ENCODE results near the gene ZNF234. TPM values are rescaled to one million over a fixed set of nuclear protein-coding genes. Genes with fewer than 3 reads are reported as not detected.
"Not testable (repeated sequence)": the region's sequence is repeated elsewhere in the genome, so short reads cannot be mapped to it uniquely, and the experiment has no call there.

Gene ZNF234
- total and polyA plus RNA-seq, 2 donors: 4.3 to 20.7 TPM

DNA sequence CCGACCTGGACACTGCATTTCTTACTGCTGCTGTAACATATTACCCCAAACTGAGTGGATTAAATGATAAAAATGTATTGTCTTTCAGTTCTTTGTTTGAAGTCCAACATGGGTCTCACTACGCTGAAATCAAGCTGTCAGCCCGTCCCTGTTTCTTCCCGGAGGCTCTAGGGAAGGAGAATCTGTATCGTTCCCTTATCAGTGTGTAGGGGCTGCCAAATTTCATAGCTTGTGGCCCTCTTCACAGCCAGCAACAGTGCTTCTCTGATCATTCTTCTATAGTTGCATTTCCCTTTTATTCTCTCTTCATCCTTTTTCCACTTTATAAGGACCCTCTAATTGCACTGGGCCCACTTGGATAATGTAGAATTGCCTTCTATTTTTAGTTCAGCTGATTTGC, 10.1 kb downstream of the ZNF234 start:
- WGBS: 98% methylated on average over 5 of the region's 5 CpGs
- H3K36me3 ChIP-seq (ENCODE audit: insufficient read depth): peaks cover 41% of the 10 kb centered on the region
- no peak overlapping the region for H3K4me3 ChIP-seq (ENCODE audit: low read depth, low read length)
- H3K4me1 ChIP-seq (ENCODE audit: insufficient read depth): no peaks in the 10 kb centered on the region
- no peak overlapping the region for H3K27ac ChIP-seq (ENCODE audit: low read depth)
- DNase-seq (ENCODE audit: extremely low spot score): no peak

DNA sequence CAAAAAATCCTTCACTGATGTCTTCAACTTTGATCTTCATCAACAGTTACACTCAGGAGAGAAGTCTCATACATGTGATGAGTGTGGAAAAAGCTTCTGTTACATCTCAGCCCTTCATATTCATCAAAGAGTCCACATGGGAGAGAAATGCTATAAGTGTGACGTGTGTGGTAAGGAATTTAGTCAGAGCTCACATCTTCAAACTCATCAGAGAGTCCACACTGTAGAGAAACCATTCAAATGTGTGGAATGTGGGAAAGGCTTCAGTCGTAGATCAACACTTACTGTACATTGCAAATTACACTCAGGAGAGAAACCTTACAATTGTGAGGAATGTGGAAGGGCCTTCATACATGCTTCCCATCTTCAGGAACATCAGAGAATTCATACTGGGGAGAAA, 15.1 kb downstream of the ZNF234 start:
- DNase-seq (ENCODE audit: extremely low spot score): no peak
- Histone ChIP-seq H3K36me3 (ENCODE audit: insufficient read depth) (peaks cover 30% of the 10 kb centered on the region), H3K27ac (ENCODE audit: low read depth) (no peak overlapping the region), H3K4me1 (ENCODE audit: insufficient read depth) (no peaks in the 10 kb centered on the region), H3K4me3 (ENCODE audit: low read depth, low read length) (no peak overlapping the region)
- 97% methylated on average over 2 of the region's 2 CpGs for whole genome bisulfite sequencing

- 87% methylated on average over 2 of the region's 2 CpGs for WGBS
- no peak for DNase-seq (ENCODE audit: extremely low spot score)
- H3K4me1 ChIP-seq (ENCODE audit: insufficient read depth): no peaks in the 10 kb centered on the region
- H3K4me3 ChIP-seq (ENCODE audit: low read depth, low read length): no peak overlapping the region
- no peak overlapping the region for H3K27ac ChIP-seq (ENCODE audit: low read depth)
- no peaks in the 10 kb centered on the region for H3K36me3 ChIP-seq (ENCODE audit: insufficient read depth)
These were observed 22.4 kb downstream of the ZNF234 start for GRCh38 chr19:44163789-44164188.

DNA sequence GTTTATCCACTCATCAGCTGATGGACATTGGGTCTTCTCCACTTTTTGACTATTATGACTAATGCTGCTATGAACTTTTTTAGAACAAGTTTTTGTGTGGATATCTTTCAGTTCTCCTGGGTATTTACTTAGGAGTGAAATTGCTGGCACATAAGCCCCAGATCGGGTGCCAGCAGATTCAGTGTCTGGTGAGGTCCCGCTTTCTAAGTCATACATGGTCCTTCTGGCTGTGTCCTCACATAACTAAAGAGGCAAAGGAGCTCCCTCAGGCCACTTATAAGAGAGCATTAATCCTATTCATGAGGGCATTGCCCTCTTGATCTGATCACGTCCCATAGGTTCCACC, 22.9 kb downstream of the ZNF234 start:
- Histone ChIP-seq H3K4me1 (ENCODE audit: insufficient read depth) (no peaks in the 10 kb centered on the region), H3K27ac (ENCODE audit: low read depth) (no peak overlapping the region), H3K4me3 (ENCODE audit: low read depth, low read length) (peak overlapping the region; percentile 78), H3K36me3 (ENCODE audit: insufficient read depth) (peaks cover 2% of the 10 kb centered on the region)
- WGBS: 61% methylated on average over 3 of the region's 3 CpGs
- no peak for DNase-seq (ENCODE audit: extremely low spot score)

GRCh38 chr19:44164673-44165512, 23.5 kb downstream of the ZNF234 start, which contains the start of gene ZNF226:
Gene ZNF226 (plus strand): TSS chr19:44165100. CDS start chr19:44170081, 4,981 bp downstream.
- Histone ChIP-seq H3K4me3 (ENCODE audit: low read depth, low read length) (peak within 1 kb of the TSS; percentile 78), H3K27ac (ENCODE audit: low read depth) (peak within 1 kb of the TSS; percentile 66), H3K36me3 (ENCODE audit: insufficient read depth) (peaks cover 6% of the 10 kb centered on the region), H3K4me1 (ENCODE audit: insufficient read depth) (no peaks in the 10 kb centered on the region)
- WGBS: under 1% methylated on average over 32 of the region's 32 CpGs
- DNase-seq (ENCODE audit: extremely low spot score): peak; percentile 98

GRCh38 chr19:44170660-44171059, 29.3 kb downstream of the ZNF234 start:
- H3K4me3 ChIP-seq (ENCODE audit: low read depth, low read length); DNase-seq (ENCODE audit: extremely low spot score); H3K4me1 ChIP-seq (ENCODE audit: insufficient read depth); H3K27ac ChIP-seq (ENCODE audit: low read depth): not testable (repeated sequence)
- H3K36me3 ChIP-seq (ENCODE audit: insufficient read depth): peaks cover 27% of the 10 kb centered on the region
- WGBS: 98% methylated on average over 6 of the region's 6 CpGs

GRCh38 chr19:44176590-44176989, 35.2 kb downstream of the ZNF234 start:
- no peak overlapping the region for H3K4me3 ChIP-seq (ENCODE audit: low read depth, low read length)

DNA sequence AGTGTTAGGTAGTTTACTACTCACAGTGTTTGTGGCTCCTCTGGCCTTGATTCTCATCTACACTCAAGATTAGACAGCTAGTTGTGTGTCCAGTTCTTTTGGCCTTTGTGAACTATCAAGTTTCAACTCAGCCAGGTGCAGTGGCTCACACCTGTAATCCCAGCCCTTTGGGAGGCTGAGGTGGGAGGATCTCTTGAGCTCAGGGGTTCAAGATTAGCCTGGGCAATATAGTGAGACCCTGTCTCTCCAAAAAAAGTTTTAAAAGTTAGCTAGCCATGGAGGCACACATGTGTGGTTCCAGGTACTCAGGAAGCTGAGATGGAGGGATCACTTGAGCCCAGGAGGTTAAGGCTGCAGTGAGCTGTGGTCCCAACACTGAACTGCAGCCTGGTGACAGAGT, 39.6 kb downstream of the ZNF234 start:
- Histone ChIP-seq H3K4me3 (ENCODE audit: low read depth, low read length) (no peak overlapping the region), H3K27ac (ENCODE audit: low read depth) (no peak overlapping the region), H3K36me3 (ENCODE audit: insufficient read depth) (peaks cover 3% of the 10 kb centered on the region), H3K4me1 (ENCODE audit: insufficient read depth) (no peaks in the 10 kb centered on the region)
- no peak for DNase-seq (ENCODE audit: extremely low spot score)

More at GRCh38 chr19:44176590-44176989, 35.2 kb downstream of the ZNF234 start:
- peaks cover 20% of the 10 kb centered on the region for H3K36me3 ChIP-seq (ENCODE audit: insufficient read depth)
- DNase-seq (ENCODE audit: extremely low spot score): no peak
- no peaks in the 10 kb centered on the region for H3K4me1 ChIP-seq (ENCODE audit: insufficient read depth)
- WGBS: 97% methylated on average over 3 of the region's 3 CpGs
- no peak overlapping the region for H3K27ac ChIP-seq (ENCODE audit: low read depth)

DNA sequence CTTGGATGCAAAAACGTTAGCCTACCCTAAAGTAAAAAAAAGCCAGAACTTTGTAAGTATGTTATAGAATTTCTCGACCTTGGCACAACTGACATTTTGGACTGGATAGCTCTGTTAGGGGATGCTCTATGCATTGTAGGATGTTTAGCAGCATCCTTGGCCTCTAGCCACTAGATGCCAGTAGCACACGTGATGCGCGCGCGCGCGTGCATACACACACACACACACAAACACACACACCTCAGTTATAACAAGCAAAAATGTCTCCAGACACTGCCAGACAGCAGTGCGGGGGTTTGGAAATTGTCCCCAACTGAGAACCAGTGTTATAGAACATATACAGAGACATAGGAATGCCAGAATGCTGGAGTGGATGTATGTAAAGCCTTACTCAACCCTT, 40.8 kb downstream of the ZNF234 start:
- Histone ChIP-seq H3K4me1 (ENCODE audit: insufficient read depth) (no peaks in the 10 kb centered on the region), H3K27ac (ENCODE audit: low read depth) (no peak overlapping the region), H3K36me3 (ENCODE audit: insufficient read depth) (no peaks in the 10 kb centered on the region), H3K4me3 (ENCODE audit: low read depth, low read length) (no peak overlapping the region)
- WGBS: 84% methylated on average over 10 of the region's 10 CpGs
- no peak for DNase-seq (ENCODE audit: extremely low spot score)

- Histone ChIP-seq H3K27ac (ENCODE audit: low read depth) (no peak overlapping the region), H3K4me3 (ENCODE audit: low read depth, low read length) (no peak overlapping the region), H3K4me1 (ENCODE audit: insufficient read depth) (no peaks in the 10 kb centered on the region), H3K36me3 (ENCODE audit: insufficient read depth) (no peaks in the 10 kb centered on the region)
- no peak for DNase-seq (ENCODE audit: extremely low spot score)
- WGBS: 97% methylated on average over 6 of the region's 6 CpGs
These were observed 48.7 kb downstream of the ZNF234 start for GRCh38 chr19:44190020-44190419.

GRCh38 chr19:44192127-44192526, 50.8 kb downstream of the ZNF234 start:
- H3K4me3 ChIP-seq (ENCODE audit: low read depth, low read length): no peak overlapping the region
- WGBS: 66% methylated on average over 5 of the region's 5 CpGs
- DNase-seq (ENCODE audit: extremely low spot score): no peak

DNA sequence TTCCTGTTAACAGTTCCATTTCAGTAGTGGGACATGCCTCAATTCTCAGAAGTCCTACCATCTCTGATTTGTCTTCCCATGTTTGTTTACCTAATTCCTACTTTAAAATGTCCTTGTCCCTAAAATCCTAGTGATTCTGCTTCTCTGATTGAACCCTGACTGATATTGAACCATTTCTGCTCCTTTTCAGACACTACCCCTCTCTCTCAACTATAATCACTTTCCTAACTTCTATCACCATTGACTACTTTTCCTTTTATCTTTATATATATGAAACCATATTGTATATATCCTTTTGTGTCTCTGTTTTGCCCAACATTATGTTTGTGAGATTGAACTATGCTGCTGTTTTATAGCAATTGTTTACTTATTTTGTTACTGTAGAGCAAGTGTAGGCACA, 55.4 kb downstream of the ZNF234 start:
- H3K36me3 ChIP-seq (ENCODE audit: insufficient read depth): no peaks in the 10 kb centered on the region
- H3K27ac ChIP-seq (ENCODE audit: low read depth): no peak overlapping the region
- DNase-seq (ENCODE audit: extremely low spot score): no peak

More at GRCh38 chr19:44192127-44192526, 50.8 kb downstream of the ZNF234 start:
- no peak overlapping the region for H3K27ac ChIP-seq (ENCODE audit: low read depth)
- H3K36me3 ChIP-seq (ENCODE audit: insufficient read depth): no peaks in the 10 kb centered on the region
- H3K4me1 ChIP-seq (ENCODE audit: insufficient read depth): no peaks in the 10 kb centered on the region

GRCh38 chr19:44202470-44202869, 61.1 kb downstream of the ZNF234 start:
- WGBS: 67% methylated on average over 1 of the region's 1 CpG
- DNase-seq (ENCODE audit: extremely low spot score): no peak
- Histone ChIP-seq H3K36me3 (ENCODE audit: insufficient read depth) (no peaks in the 10 kb centered on the region), H3K4me1 (ENCODE audit: insufficient read depth) (no peaks in the 10 kb centered on the region), H3K27ac (ENCODE audit: low read depth) (no peak overlapping the region), H3K4me3 (ENCODE audit: low read depth, low read length) (no peak overlapping the region)

More for the DNA sequence above, 55.4 kb downstream of the ZNF234 start:
- H3K4me1 ChIP-seq (ENCODE audit: insufficient read depth): no peaks in the 10 kb centered on the region
- no peak overlapping the region for H3K4me3 ChIP-seq (ENCODE audit: low read depth, low read length)

DNA sequence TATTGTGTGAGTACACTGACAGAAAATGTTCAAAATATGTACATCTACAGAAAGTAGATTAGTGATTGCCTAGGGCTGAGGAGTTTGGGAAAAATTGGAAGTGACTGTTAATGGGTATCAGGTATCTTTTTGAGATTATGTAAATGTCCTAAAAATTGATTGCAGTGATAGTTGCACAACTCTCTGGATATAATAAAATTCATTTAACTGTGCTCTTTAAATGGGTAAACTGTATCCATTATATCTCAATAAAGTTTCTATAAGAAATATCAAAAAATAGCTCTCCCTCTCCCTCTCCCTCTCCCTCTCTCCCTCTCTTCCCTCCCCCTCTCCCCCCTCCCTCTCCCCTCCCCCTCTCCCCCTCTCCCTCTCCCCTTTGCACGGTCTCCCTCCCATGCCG, 61.6 kb downstream of the ZNF234 start:
- DNase-seq (ENCODE audit: extremely low spot score): no peak
- WGBS: 89% methylated on average over 1 of the region's 2 CpGs
- H3K36me3 ChIP-seq (ENCODE audit: insufficient read depth): no peaks in the 10 kb centered on the region
- no peak overlapping the region for H3K27ac ChIP-seq (ENCODE audit: low read depth)
- no peak overlapping the region for H3K4me3 ChIP-seq (ENCODE audit: low read depth, low read length)
- no peaks in the 10 kb centered on the region for H3K4me1 ChIP-seq (ENCODE audit: insufficient read depth)

Measured in urinary bladder (tissue), 4 donors.